ENCODE results near the gene HES3.

DNA sequence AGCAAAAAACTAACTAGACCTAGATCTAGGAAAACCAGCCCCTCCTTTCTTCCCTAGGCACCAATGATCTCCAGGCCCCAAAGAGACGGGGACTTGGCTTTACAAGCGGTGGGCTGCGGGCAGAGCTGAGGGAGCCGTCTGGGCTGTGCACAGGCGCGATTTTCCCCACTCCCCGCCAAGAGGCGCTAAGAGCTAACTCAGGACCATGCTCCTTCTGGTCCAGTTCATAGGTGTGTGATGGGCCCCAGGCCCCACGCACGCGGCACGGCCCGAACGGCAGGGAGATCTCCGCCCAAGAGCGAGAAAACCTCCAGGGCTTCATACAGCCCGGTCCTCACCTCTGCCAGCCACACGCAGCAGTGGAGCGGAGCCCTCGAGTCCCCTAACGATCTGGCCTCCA lies 24.4 kb downstream of the HES3 start:
- TF ChIP-seq, protein P1, sequence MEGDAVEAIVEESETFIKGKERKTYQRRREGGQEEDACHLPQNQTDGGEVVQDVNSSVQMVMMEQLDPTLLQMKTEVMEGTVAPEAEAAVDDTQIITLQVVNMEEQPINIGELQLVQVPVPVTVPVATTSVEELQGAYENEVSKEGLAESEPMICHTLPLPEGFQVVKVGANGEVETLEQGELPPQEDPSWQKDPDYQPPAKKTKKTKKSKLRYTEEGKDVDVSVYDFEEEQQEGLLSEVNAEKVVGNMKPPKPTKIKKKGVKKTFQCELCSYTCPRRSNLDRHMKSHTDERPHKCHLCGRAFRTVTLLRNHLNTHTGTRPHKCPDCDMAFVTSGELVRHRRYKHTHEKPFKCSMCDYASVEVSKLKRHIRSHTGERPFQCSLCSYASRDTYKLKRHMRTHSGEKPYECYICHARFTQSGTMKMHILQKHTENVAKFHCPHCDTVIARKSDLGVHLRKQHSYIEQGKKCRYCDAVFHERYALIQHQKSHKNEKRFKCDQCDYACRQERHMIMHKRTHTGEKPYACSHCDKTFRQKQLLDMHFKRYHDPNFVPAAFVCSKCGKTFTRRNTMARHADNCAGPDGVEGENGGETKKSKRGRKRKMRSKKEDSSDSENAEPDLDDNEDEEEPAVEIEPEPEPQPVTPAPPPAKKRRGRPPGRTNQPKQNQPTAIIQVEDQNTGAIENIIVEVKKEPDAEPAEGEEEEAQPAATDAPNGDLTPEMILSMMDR (conservative IDR thresholded peaks at IDR 0.05) = no peak
- TF ChIP-seq ZFX (IDR thresholded peaks at IDR 0.05) = no peak

Data from C4-2B (cell line).